ENCODE measurements around the gene BCL7C.

Gene BCL7C

DNA sequence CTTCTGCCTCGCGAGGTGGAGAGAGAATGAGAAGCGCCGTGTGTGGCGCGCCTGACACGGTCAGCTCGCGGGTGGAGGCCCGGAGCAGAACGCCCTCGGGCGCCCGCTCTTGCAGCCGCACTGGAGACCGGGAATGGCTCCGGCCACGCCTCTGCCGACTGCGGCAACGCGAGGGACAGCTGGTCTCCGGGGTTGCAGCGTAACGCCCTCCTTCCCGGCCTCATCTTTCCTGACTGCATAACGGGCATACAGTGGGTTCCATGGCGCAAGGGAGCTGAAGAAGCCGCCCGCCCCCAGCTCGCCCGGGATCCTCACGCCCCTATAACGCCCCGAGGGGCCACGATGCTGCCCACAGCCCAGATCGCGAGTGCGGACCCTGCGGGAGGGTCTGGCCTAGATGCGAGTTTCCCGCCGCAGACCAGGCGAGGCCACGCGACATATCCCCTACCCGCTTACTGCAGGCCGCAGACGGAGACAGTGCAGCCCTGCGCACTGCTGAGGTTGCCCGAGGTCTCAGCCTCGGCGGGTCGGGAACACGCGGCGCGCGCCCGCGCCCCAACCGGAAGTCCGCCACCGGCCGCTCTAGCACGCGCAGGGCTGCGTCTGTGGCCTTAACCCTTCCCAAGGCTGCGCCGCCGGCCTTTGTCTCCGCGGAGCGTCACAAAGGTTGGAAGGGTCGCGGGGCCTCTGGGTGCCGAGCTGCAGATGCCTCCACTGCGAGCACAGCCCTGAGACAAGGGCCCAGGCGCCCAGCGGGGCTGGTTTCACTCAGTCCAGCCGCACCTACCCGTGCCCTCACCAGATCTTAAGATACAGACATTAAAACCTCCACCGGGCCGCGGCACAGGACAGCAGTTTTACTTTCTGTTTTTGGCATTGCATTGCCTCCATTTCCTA, 18.8 kb downstream of the BCL7C start:
- Histone ChIP-seq H3K27ac (peak overlapping the region; percentile 83), H3K9ac (peak overlapping the region; percentile 90), H3K79me2 (ENCODE audit: insufficient read depth, low read depth) (peaks cover 10% of the 10 kb centered on the region; the same call in 1 of the 2 replicates), H3K4me2 (peak overlapping the region; percentile 83), H4K20me1 (ENCODE audit: insufficient read depth) (no peaks in the 10 kb centered on the region), H3K4me3 (IDR thresholded peaks at IDR 0.05; ENCODE audit: insufficient read depth, low read depth, low read length) (no peak overlapping the region), H2AFZ (ENCODE audit: low read depth) (peak overlapping the region; percentile 93), H3K4me1 (ENCODE audit: low read depth, poor library complexity, severe bottlenecking) (peaks cover 15% of the 10 kb centered on the region), H3K27me3 (ENCODE audit: insufficient read depth, low read depth) (no peaks in the 10 kb centered on the region), H3K36me3 (ENCODE audit: insufficient read depth) (no peaks in the 10 kb centered on the region)
- TF ChIP-seq, protein P1, sequence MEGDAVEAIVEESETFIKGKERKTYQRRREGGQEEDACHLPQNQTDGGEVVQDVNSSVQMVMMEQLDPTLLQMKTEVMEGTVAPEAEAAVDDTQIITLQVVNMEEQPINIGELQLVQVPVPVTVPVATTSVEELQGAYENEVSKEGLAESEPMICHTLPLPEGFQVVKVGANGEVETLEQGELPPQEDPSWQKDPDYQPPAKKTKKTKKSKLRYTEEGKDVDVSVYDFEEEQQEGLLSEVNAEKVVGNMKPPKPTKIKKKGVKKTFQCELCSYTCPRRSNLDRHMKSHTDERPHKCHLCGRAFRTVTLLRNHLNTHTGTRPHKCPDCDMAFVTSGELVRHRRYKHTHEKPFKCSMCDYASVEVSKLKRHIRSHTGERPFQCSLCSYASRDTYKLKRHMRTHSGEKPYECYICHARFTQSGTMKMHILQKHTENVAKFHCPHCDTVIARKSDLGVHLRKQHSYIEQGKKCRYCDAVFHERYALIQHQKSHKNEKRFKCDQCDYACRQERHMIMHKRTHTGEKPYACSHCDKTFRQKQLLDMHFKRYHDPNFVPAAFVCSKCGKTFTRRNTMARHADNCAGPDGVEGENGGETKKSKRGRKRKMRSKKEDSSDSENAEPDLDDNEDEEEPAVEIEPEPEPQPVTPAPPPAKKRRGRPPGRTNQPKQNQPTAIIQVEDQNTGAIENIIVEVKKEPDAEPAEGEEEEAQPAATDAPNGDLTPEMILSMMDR (conservative IDR thresholded peaks at IDR 0.05; ENCODE audit: low read depth, low read length): no peak

DNA sequence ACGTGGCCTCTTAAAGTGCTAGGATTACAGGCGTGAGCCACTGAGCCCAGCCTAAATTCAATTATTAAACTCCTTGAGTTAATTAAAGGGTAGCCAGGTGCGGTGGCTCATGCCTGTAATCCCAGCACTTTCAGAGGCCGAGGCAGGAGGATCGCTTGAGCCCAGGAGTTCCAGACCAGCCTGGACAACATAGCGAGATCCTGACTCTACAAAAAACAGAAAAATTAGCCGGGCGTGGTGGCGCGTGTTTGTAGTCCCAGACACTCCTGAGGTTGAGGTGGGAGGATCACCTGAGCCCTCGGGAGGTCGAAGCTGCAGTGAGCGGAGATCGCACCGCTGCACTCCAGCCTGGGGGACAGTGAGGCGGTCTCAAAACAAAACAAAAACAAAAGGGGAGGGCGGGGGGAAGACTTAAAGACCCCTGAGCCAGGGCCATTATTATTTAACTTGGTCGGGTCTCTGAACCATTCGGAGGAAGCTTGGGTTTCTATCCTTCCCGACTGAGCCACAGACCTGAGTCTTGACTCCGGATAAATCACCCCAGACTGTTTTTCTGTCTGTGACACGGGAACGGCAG, 19.5 kb downstream of the BCL7C start:
- H3K27me3 ChIP-seq (ENCODE audit: insufficient read depth, low read depth): no peaks in the 10 kb centered on the region
- peaks cover 10% of the 10 kb centered on the region; the same call in 1 of the 2 replicates for H3K79me2 ChIP-seq (ENCODE audit: insufficient read depth, low read depth)
- H3K4me1 ChIP-seq (ENCODE audit: low read depth, poor library complexity, severe bottlenecking): peaks cover 15% of the 10 kb centered on the region
- peak overlapping the region; percentile 93 for H2AFZ ChIP-seq (ENCODE audit: low read depth)
- peak overlapping the region; percentile 83 for H3K27ac ChIP-seq
- H3K4me3 ChIP-seq (IDR thresholded peaks at IDR 0.05; ENCODE audit: insufficient read depth, low read depth, low read length): no peak overlapping the region
- TF ChIP-seq, protein P1 (conservative IDR thresholded peaks at IDR 0.05; ENCODE audit: low read depth, low read length): no peak
- peak overlapping the region; percentile 90 for H3K9ac ChIP-seq
- no peaks in the 10 kb centered on the region for H3K36me3 ChIP-seq (ENCODE audit: insufficient read depth)
- no peaks in the 10 kb centered on the region for H4K20me1 ChIP-seq (ENCODE audit: insufficient read depth)
- H3K4me2 ChIP-seq: peak overlapping the region; percentile 83

DNA sequence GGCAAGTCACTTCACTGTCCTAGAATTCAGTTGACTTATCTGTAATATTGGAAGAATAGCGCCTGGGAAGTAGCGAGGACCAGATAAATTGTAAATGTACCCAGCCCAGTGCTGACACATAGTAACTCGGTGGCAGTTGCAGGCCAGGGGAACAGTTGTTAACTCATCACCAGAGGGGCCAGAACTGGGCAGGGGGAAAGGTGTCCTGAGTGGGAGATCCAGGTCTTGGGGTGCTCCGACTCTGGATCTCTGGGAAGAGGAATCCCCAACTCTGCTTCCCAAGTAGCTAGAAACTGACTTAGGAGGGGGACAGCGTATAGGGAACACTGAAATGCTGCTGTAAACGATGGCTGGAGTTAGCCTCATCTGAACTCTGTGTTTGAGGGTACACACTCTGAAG, 23.0 kb downstream of the BCL7C start:
- Histone ChIP-seq H3K79me2 (ENCODE audit: insufficient read depth, low read depth) (peaks cover 4% of the 10 kb centered on the region; the same call in 1 of the 2 replicates), H3K4me1 (ENCODE audit: low read depth, poor library complexity, severe bottlenecking) (peaks cover 6% of the 10 kb centered on the region), H3K4me2 (no peak overlapping the region), H2AFZ (ENCODE audit: low read depth) (no peak overlapping the region), H4K20me1 (ENCODE audit: insufficient read depth) (no peaks in the 10 kb centered on the region), H3K36me3 (ENCODE audit: insufficient read depth) (no peaks in the 10 kb centered on the region), H3K4me3 (IDR thresholded peaks at IDR 0.05; ENCODE audit: insufficient read depth, low read depth, low read length) (no peak overlapping the region), H3K27me3 (ENCODE audit: insufficient read depth, low read depth) (no peaks in the 10 kb centered on the region), H3K9ac (no peak overlapping the region), H3K27ac (no peak overlapping the region)
- TF ChIP-seq, protein P1 (conservative IDR thresholded peaks at IDR 0.05; ENCODE audit: low read depth, low read length): no peak

DNA sequence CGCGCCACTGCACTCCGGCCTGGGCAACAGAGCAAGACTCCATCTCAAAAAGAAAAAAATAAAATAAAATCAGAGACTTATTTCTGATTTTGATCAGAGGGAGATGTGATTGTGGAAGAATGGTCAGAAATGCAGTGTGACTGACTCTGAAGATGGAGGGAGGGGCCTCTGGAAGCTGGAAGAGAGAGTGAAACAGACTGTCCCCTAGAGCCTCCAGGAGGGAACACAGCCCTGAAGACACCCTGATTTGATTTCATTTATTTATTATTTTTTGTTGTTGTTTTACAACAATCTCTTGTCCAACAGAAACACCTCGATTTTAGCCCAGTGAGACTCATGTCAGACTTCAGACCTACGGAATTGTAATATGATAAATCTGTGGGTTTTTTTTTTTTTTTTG, 26.1 kb downstream of the BCL7C start:
- Histone ChIP-seq H3K4me3 (IDR thresholded peaks at IDR 0.05; ENCODE audit: insufficient read depth, low read depth, low read length) (no peak overlapping the region), H3K27me3 (ENCODE audit: insufficient read depth, low read depth) (no peaks in the 10 kb centered on the region), H3K36me3 (ENCODE audit: insufficient read depth) (no peaks in the 10 kb centered on the region), H4K20me1 (ENCODE audit: insufficient read depth) (no peaks in the 10 kb centered on the region), H2AFZ (ENCODE audit: low read depth) (no peak overlapping the region), H3K27ac (no peak overlapping the region), H3K4me2 (no peak overlapping the region), H3K9ac (no peak overlapping the region), H3K79me2 (ENCODE audit: insufficient read depth, low read depth) (no peaks in the 10 kb centered on the region), H3K4me1 (ENCODE audit: low read depth, poor library complexity, severe bottlenecking) (no peaks in the 10 kb centered on the region)
- TF ChIP-seq, protein P1 (conservative IDR thresholded peaks at IDR 0.05; ENCODE audit: low read depth, low read length): no peak
